GM18520 (cell line): ENCODE results near the gene AKT2.

ENCODE experiments used
- ATAC-seq: cut with Tn5 transposase; IDR thresholded peaks from one replicate; pipeline ENCODE4 v1.9.1; 2021; ENCODE audit not compliant: unreplicated experiment

Gene AKT2

GRCh38 chr19:40237791-40238190 is 47.4 kb downstream of the AKT2 start:
- ATAC-seq = no peak

GRCh38 chr19:40236366-40236765 is 48.8 kb downstream of the AKT2 start:
- no peak for ATAC-seq

- no peak for ATAC-seq
Observed at GRCh38 chr19:40236026-40236355, 49.2 kb downstream of the AKT2 start.

- no peak for ATAC-seq
Observed at GRCh38 chr19:40235238-40236025, 49.7 kb downstream of the AKT2 start.

- ATAC-seq = no peak
Observed at GRCh38 chr19:40234429-40235237, 50.5 kb downstream of the AKT2 start.

- ATAC-seq = no peak
Observed at GRCh38 chr19:40233811-40234389, 51.2 kb downstream of the AKT2 start.

- no peak for ATAC-seq
Observed at GRCh38 chr19:40232949-40233810, 52.0 kb downstream of the AKT2 start.

GRCh38 chr19:40232479-40232878 is 52.7 kb downstream of the AKT2 start:
- no peak for ATAC-seq

GRCh38 chr19:40231544-40232424 is 53.4 kb downstream of the AKT2 start:
- no peak for ATAC-seq

- no peak for ATAC-seq
Observed at GRCh38 chr19:40231057-40231456, 54.1 kb downstream of the AKT2 start.

- ATAC-seq = no peak
Observed at GRCh38 chr19:40229926-40230417, 55.2 kb downstream of the AKT2 start.

GRCh38 chr19:40229484-40229883 is 55.7 kb downstream of the AKT2 start:
- ATAC-seq = no peak

GRCh38 chr19:40228863-40229262 is 56.3 kb downstream of the AKT2 start:
- no peak for ATAC-seq

GRCh38 chr19:40228346-40228745 is 56.8 kb downstream of the AKT2 start:
- ATAC-seq = no peak

GRCh38 chr19:40225440-40226305 is 59.5 kb downstream of the AKT2 start:
- ATAC-seq = no peak

GRCh38 chr19:40224342-40225150 is 60.6 kb downstream of the AKT2 start:
- no peak for ATAC-seq

GRCh38 chr19:40223135-40223822 is 61.9 kb downstream of the AKT2 start:
- no peak for ATAC-seq
